PC-3 (cell line): Measurements from ENCODE around the gene FN3K. TPM values are rescaled to one million over a fixed set of nuclear protein-coding genes. Genes with fewer than 3 reads are reported as not detected.
"Not testable (repeated sequence)": the region's sequence is repeated elsewhere in the genome, so short reads cannot be mapped to it uniquely, and the experiment has no call there.

Experiments
- ATAC-seq: fragments of 200-7000 bp; cut with Tn5 transposase; 2 replicates; pipeline ENCODE4 v1.9.1; 2020; ENCODE audit warnings: mild to moderate bottlenecking, moderate library complexity
- BruUV-seq: library from RNA; stranded (reverse); fragments of 400-500 nt; replicated peaks from 2 replicates; lab custom pipeline; 2021; lab: Mats Ljungman, UMichigan
- CTCF ChIA-PET: fragments of 300-600 bp; sonication (Branson Sonifier 250); formaldehyde crosslinking; loops from one replicate; lab custom pipeline; 2022; ENCODE audit warnings: antibody characterized with exemption; lab: Charles Lee
- POLR2A ChIA-PET: fragments of 300-600 bp; sonication (Branson Sonifier 250); formaldehyde crosslinking; loops from one replicate; lab custom pipeline; 2022; ENCODE audit warnings: antibody characterized with exemption; ENCODE audit not compliant: unreplicated experiment; lab: Charles Lee
- DNase-seq: peaks from one replicate; pipeline ENCODE4 v3.0.0-alpha.2; 2015
- H2AFZ ChIP-seq: fragments of 300-600 bp; sonication (generic); 2 replicates; pipeline ENCODE4 v1.6.0; 2016; ENCODE audit warnings: antibody characterized with exemption, low read length
- H3F3A ChIP-seq: fragments of 300-600 bp; sonication (generic); one replicate; pipeline ENCODE4 v1.6.0; 2017; ENCODE audit warnings: antibody characterized with exemption, low read length, control low read depth, mild to moderate bottlenecking; ENCODE audit not compliant: unreplicated experiment
- H3K27ac ChIP-seq: fragments of 300-600 bp; sonication (generic); 2 replicates; pipeline ENCODE4 v1.5.1; 2016; ENCODE audit warnings: mild to moderate bottlenecking, low read length
- H3K27me3 ChIP-seq: fragments of 300-600 bp; sonication (generic); 2 replicates; pipeline ENCODE4 v1.6.1; 2016; ENCODE audit warnings: low read length, mixed read lengths
- H3K36me3 ChIP-seq: fragments of 300-600 bp; sonication (generic); 2 replicates; pipeline ENCODE4 v1.6.1; 2016; ENCODE audit warnings: low read depth, mixed run types, low read length, mixed read lengths
- H3K4me1 ChIP-seq: fragments of 300-600 bp; sonication (generic); 2 replicates; pipeline ENCODE4 v1.5.1; 2016; ENCODE audit warnings: low read length; ENCODE audit not compliant: insufficient read depth
- H3K4me2 ChIP-seq: fragments of 300-600 bp; sonication (generic); 2 replicates; pipeline ENCODE4 v1.6.0; 2016; ENCODE audit warnings: low read length
- H3K4me3 ChIP-seq: fragments of 300-600 bp; sonication (generic); 2 replicates; pipeline ENCODE4 v1.5.1; 2016; ENCODE audit warnings: mild to moderate bottlenecking, low read length, mixed read lengths
- H3K79me2 ChIP-seq: fragments of 300-600 bp; sonication (generic); 2 replicates; pipeline ENCODE4 v1.6.1; 2017; ENCODE audit warnings: low read length, mixed read lengths
- H3K9ac ChIP-seq: fragments of 300-600 bp; sonication (generic); 2 replicates; pipeline ENCODE4 v1.6.0; 2016; ENCODE audit warnings: mild to moderate bottlenecking, low read length
- H3K9me2 ChIP-seq: fragments of 300-600 bp; sonication (generic); replicated peaks from 2 replicates; pipeline ENCODE4 v1.6.1; 2016; ENCODE audit warnings: mixed run types, low read length, mixed read lengths
- H3K9me3 ChIP-seq: fragments of 300-600 bp; sonication (generic); 2 replicates; pipeline ENCODE4 v1.6.1; 2016; ENCODE audit warnings: low read length, mixed read lengths
- H4K20me1 ChIP-seq: fragments of 300-600 bp; sonication (generic); 2 replicates; pipeline ENCODE4 v1.6.1; 2016; ENCODE audit warnings: low read length, mixed read lengths
- CTCF ChIP-seq: fragments of 300-600 bp; sonication (generic); conservative IDR thresholded peaks from 2 replicates; pipeline ENCODE4 v1.5.1; 2017; ENCODE audit warnings: antibody characterized with exemption, low read depth, mild to moderate bottlenecking, low read length
- EZH2 ChIP-seq: fragments of 300-600 bp; sonication (generic); IDR thresholded peaks from one replicate; pipeline ENCODE4 v1.6.1; 2017; ENCODE audit warnings: antibody characterized with exemption, mild to moderate bottlenecking, low read length; ENCODE audit not compliant: unreplicated experiment
- EZH2phosphoT487 ChIP-seq: fragments of 300-600 bp; sonication (generic); IDR thresholded peaks from 2 replicates; pipeline ENCODE4 v1.6.1; 2018; ENCODE audit warnings: mild to moderate bottlenecking, antibody characterized with exemption, low read length, borderline replicate concordance
- intact Hi-C: fragments of 100-400 bp; cut with micrococcal nuclease; formaldehyde crosslinking; loops from 2 replicates; pipeline ENCODE4 v1.9.0; 2023
- total RNA-seq: library from RNA; depleted of rRNA; stranded (reverse); fragments of >200 nt; gene quantifications from 2 replicates; pipeline ENCODE4 v1.2.3, GENCODE V29; 2014

FN3K gene
- total RNA-seq, 1 experiment from 2014 or later = 8.4 TPM

GRCh38 chr17:82782657-82783207, 47.3 kb downstream of the FN3K start:
- no peaks in the 10 kb centered on the region for H3K9me3 ChIP-seq
- H3K27me3 ChIP-seq = no peaks in the 10 kb centered on the region
- H2AFZ ChIP-seq = no peak overlapping the region
- no peaks in the 10 kb centered on the region for H3F3A ChIP-seq
- ChIA-PET POLR2A (no interaction called here), CTCF (no interaction called here)
- BruUV-seq = no TSS peak
- H3K4me1 ChIP-seq = peaks cover 4% of the 10 kb centered on the region
- ATAC-seq (no peak), DNase-seq (no peak)
- no peak overlapping the region for H3K9ac ChIP-seq
- peaks cover 13% of the 10 kb centered on the region for H3K36me3 ChIP-seq
- H3K9me2 ChIP-seq = no peaks in the 10 kb centered on the region
- H3K79me2 ChIP-seq = no peaks in the 10 kb centered on the region
- intact Hi-C loops = loop anchor here (2.0 kb wide), 1 partner anchor 132 kb away; no protein-coding TSS in a partner anchor
- H3K27ac ChIP-seq = no peak overlapping the region
- H4K20me1 ChIP-seq = no peaks in the 10 kb centered on the region
- H3K4me2 ChIP-seq = no peak overlapping the region
- TF ChIP-seq EZH2phosphoT487 (no peak), CTCF (no peak), EZH2 (no peak)
- H3K4me3 ChIP-seq = no peak overlapping the region

GRCh38 chr17:82783498-82783897, 48.1 kb downstream of the FN3K start:
- no peak for DNase-seq
- no peaks in the 10 kb centered on the region for H3K9me3 ChIP-seq
- H3K36me3 ChIP-seq = peaks cover 13% of the 10 kb centered on the region
- H3K9ac ChIP-seq = no peak overlapping the region
- intact Hi-C loops = loop anchor here (2.0 kb wide), 1 partner anchor 131 kb away; no protein-coding TSS in a partner anchor
- H4K20me1 ChIP-seq = no peaks in the 10 kb centered on the region
- H3K4me1 ChIP-seq = peaks cover 4% of the 10 kb centered on the region
- H3K4me3 ChIP-seq = no peak overlapping the region
- no peaks in the 10 kb centered on the region for H3K79me2 ChIP-seq
- no peak overlapping the region for H3K27ac ChIP-seq
- no peak overlapping the region for H3K4me2 ChIP-seq
- ChIA-PET POLR2A (no interaction called here), CTCF (no interaction called here)
- no peaks in the 10 kb centered on the region for H3K9me2 ChIP-seq
- no peaks in the 10 kb centered on the region for H3F3A ChIP-seq
- no TSS peak for BruUV-seq
- TF ChIP-seq EZH2phosphoT487 (no peak), CTCF (no peak), EZH2 (no peak)
- no peak for ATAC-seq
- H2AFZ ChIP-seq = no peak overlapping the region
- H3K27me3 ChIP-seq = no peaks in the 10 kb centered on the region

- H3K27ac ChIP-seq, H3K9ac ChIP-seq, H3K79me2 ChIP-seq, H2AFZ ChIP-seq, CTCF ChIA-PET, H3K9me3 ChIP-seq, H3K4me1 ChIP-seq, BruUV-seq, H3F3A ChIP-seq, DNase-seq, ATAC-seq, intact Hi-C loops, POLR2A ChIA-PET, H4K20me1 ChIP-seq, H3K4me2 ChIP-seq, H3K9me2 ChIP-seq, H3K4me3 ChIP-seq, H3K27me3 ChIP-seq: not testable (repeated sequence)
- peaks cover 13% of the 10 kb centered on the region for H3K36me3 ChIP-seq
Observed at GRCh38 chr17:82785581-82785980, 50.2 kb downstream of the FN3K start.
